ENCODE results near the gene ANKRD65. TPM values are rescaled to one million over a fixed set of nuclear protein-coding genes. Genes with fewer than 3 reads are reported as not detected.
"Not testable (repeated sequence)": the region's sequence is repeated elsewhere in the genome, so short reads cannot be mapped to it uniquely, and the experiment has no call there.

ANKRD65 gene
- total RNA-seq, 1 donor from 2014 or later: 0.64 TPM

DNA sequence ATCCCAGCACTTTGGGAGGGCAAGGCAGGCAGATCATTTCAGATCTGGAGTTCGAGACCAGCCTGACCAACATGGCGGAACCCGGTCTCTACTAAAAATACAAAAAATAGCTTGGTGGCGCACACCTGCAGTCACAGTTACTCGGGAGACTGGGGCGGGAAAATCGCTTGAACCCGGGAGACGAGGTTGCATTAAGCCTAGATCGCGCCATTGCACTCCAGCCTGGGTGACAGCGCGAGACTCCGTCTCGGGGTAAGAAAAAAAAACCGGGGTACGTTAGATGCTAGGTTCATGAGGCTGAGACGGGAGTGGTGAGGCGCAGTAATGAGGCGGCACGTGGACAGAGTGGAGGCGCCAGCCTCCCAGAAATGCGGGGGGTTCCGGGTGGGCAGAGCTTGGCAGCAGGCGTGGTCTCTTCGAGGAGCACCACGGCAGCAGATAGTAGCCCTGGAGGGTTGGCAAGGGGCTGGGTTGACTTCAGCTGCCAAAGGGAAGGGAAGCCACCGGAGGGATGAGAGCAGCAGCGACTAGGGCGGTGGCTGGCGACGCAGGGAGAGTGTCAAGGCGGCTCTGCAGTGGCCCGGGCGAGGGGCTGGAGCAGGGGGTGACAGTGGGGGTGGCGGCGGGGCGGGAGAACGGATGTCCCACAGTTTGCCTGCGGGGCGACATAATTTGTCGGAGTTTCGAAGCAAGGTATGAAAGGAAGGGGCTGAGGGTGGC, 14.8 kb downstream of the ANKRD65 start:
- peak overlapping the region; percentile 87 for H3K27ac Mint-ChIP-seq (ENCODE audit: unreplicated experiment)
- TF ChIP-seq CTCF (IDR thresholded peaks at IDR 0.05; ENCODE audit: insufficient read depth, low read depth, low read length): no peak
- TF ChIP-seq EZH2 (IDR thresholded peaks at IDR 0.05; ENCODE audit: insufficient read depth, low read length): no peak
- no peaks in the 10 kb centered on the region for H3K27me3 Mint-ChIP-seq (ENCODE audit: low read depth, unreplicated experiment)
- FAIRE-seq: no peak
- Histone ChIP-seq H2AFZ (ENCODE audit: low read depth, low read length) (peak overlapping the region; percentile 79), H3K79me2 (ENCODE audit: insufficient read depth, low read length) (peaks cover 74% of the 10 kb centered on the region), H3K27me3 (ENCODE audit: insufficient read depth, low read length) (no peaks in the 10 kb centered on the region), H3K4me1 (ENCODE audit: insufficient read depth, low read length) (peaks cover 20% of the 10 kb centered on the region), H4K20me1 (ENCODE audit: insufficient read depth, low read length) (peaks cover 33% of the 10 kb centered on the region), H3K4me2 (ENCODE audit: low read length) (peak overlapping the region; percentile 97), H3K9me3 (ENCODE audit: insufficient read depth, low read depth, low read length) (no peaks in the 10 kb centered on the region), H3K4me3 (ENCODE audit: insufficient read depth, low read depth, low read length) (peak overlapping the region; percentile 78), H3K36me3 (ENCODE audit: insufficient read depth, low read length) (peaks cover 16% of the 10 kb centered on the region), H3K27ac (ENCODE audit: low read depth, low read length) (peak overlapping the region; percentile 76), H3K9ac (ENCODE audit: low read length) (peak overlapping the region; percentile 87)
- peaks cover 39% of the 10 kb centered on the region for H3K4me1 Mint-ChIP-seq (ENCODE audit: low read depth, unreplicated experiment)
- no peaks in the 10 kb centered on the region for H3K9me3 Mint-ChIP-seq (ENCODE audit: unreplicated experiment)
- no peak for DNase-seq (ENCODE audit: low read depth)
- H3K36me3 Mint-ChIP-seq (ENCODE audit: low read depth, unreplicated experiment): peaks cover 16% of the 10 kb centered on the region
- H3K4me3 Mint-ChIP-seq (ENCODE audit: unreplicated experiment): peak overlapping the region; percentile 94

GRCh38 chr1:1403653-1404052, 17.4 kb downstream of the ANKRD65 start:
- H4K20me1 ChIP-seq (ENCODE audit: insufficient read depth, low read length): peaks cover 29% of the 10 kb centered on the region
- no peak overlapping the region for H2AFZ ChIP-seq (ENCODE audit: low read depth, low read length)
- H3K27ac ChIP-seq (ENCODE audit: low read depth, low read length): no peak overlapping the region
- H3K9me3 ChIP-seq (ENCODE audit: insufficient read depth, low read depth, low read length): no peaks in the 10 kb centered on the region
- peaks cover 35% of the 10 kb centered on the region for H3K4me1 ChIP-seq (ENCODE audit: insufficient read depth, low read length)
- H3K27me3 Mint-ChIP-seq (ENCODE audit: low read depth, unreplicated experiment): no peaks in the 10 kb centered on the region
- peak overlapping the region; percentile 16 for H3K4me3 Mint-ChIP-seq (ENCODE audit: unreplicated experiment)
- H3K36me3 Mint-ChIP-seq (ENCODE audit: low read depth, unreplicated experiment): peaks cover 14% of the 10 kb centered on the region
- peaks cover 37% of the 10 kb centered on the region for H3K4me1 Mint-ChIP-seq (ENCODE audit: low read depth, unreplicated experiment)
- H3K36me3 ChIP-seq (ENCODE audit: insufficient read depth, low read length): peaks cover 22% of the 10 kb centered on the region
- TF ChIP-seq EZH2 (IDR thresholded peaks at IDR 0.05; ENCODE audit: insufficient read depth, low read length): no peak
- TF ChIP-seq CTCF (IDR thresholded peaks at IDR 0.05; ENCODE audit: insufficient read depth, low read depth, low read length): no peak
- H3K27ac Mint-ChIP-seq (ENCODE audit: unreplicated experiment): peak overlapping the region; percentile 74
- no peak overlapping the region for H3K9ac ChIP-seq (ENCODE audit: low read length)
- FAIRE-seq (no peak), DNase-seq (ENCODE audit: low read depth) (no peak)
- H3K27me3 ChIP-seq (ENCODE audit: insufficient read depth, low read length): no peaks in the 10 kb centered on the region
- no peaks in the 10 kb centered on the region for H3K9me3 Mint-ChIP-seq (ENCODE audit: unreplicated experiment)
- H3K4me3 ChIP-seq (ENCODE audit: insufficient read depth, low read depth, low read length): no peak overlapping the region
- H3K4me2 ChIP-seq (ENCODE audit: low read length): no peak overlapping the region
- peaks cover 87% of the 10 kb centered on the region for H3K79me2 ChIP-seq (ENCODE audit: insufficient read depth, low read length)

DNA sequence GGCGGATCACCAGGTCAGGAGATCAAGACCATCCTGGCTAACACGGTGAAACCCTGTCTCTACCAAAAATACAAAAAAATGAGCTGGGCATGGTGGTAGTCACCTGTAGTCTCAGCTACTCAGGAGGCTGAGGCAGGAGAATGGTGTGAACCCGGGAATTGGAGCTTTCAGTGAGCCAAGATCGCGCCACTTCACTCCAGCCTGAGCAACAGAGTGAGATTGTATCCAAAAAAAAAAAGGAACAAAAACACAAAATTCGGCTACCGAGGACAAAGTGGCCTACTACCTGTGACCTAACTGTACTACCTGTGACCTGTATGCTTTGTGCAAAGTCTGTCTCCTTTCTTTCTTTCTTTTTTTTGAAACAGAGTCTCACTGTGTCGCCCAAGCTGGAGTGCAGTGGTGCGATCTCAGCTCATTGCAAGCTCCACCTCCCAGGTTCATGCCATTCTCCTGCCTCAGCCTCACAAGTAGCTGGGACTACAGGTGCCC, 18.1 kb downstream of the ANKRD65 start:
- FAIRE-seq; H3K4me2 ChIP-seq (ENCODE audit: low read length); H3K27me3 ChIP-seq (ENCODE audit: insufficient read depth, low read length); H3K9me3 Mint-ChIP-seq (ENCODE audit: unreplicated experiment); H3K9me3 ChIP-seq (ENCODE audit: insufficient read depth, low read depth, low read length); H3K9ac ChIP-seq (ENCODE audit: low read length); DNase-seq (ENCODE audit: low read depth); H3K4me3 ChIP-seq (ENCODE audit: insufficient read depth, low read depth, low read length); H2AFZ ChIP-seq (ENCODE audit: low read depth, low read length); H3K27me3 Mint-ChIP-seq (ENCODE audit: low read depth, unreplicated experiment): not testable (repeated sequence)
- H3K4me3 Mint-ChIP-seq (ENCODE audit: unreplicated experiment): peak overlapping the region; percentile 92
- H3K27ac Mint-ChIP-seq (ENCODE audit: unreplicated experiment): peak overlapping the region; percentile 74
- Histone ChIP-seq H4K20me1 (ENCODE audit: insufficient read depth, low read length) (peaks cover 31% of the 10 kb centered on the region), H3K27ac (ENCODE audit: low read depth, low read length) (peak overlapping the region; percentile 3), H3K4me1 (ENCODE audit: insufficient read depth, low read length) (peaks cover 33% of the 10 kb centered on the region), H3K36me3 (ENCODE audit: insufficient read depth, low read length) (peaks cover 22% of the 10 kb centered on the region), H3K79me2 (ENCODE audit: insufficient read depth, low read length) (peaks cover 87% of the 10 kb centered on the region)
- peaks cover 19% of the 10 kb centered on the region for H3K36me3 Mint-ChIP-seq (ENCODE audit: low read depth, unreplicated experiment)
- H3K4me1 Mint-ChIP-seq (ENCODE audit: low read depth, unreplicated experiment): peaks cover 33% of the 10 kb centered on the region

Data from astrocyte (in vitro differentiated cells and primary cell).